Left colon (tissue), 2 donors: ENCODE measurements around the gene ABCA1. TPM values are rescaled to one million over a fixed set of nuclear protein-coding genes. Genes with fewer than 3 reads are reported as not detected.

Experiments used
- ATAC-seq: fragments of 200-7000 bp; cut with Tn5 transposase; one replicate; pipeline ENCODE4 v1.9.1; 2020; ENCODE audit warnings: mild to moderate bottlenecking, moderate library complexity
- DNase-seq, 2 donors: peaks; one replicate each; pipeline ENCODE4 v3.0.0-alpha.2; 2020
- intact Hi-C, 2 donors: fragments of 100-400 bp; cut with DNase I in 1 of 2; cut with micrococcal nuclease in 1 of 2; formaldehyde crosslinking; loops; one replicate each; pipeline versions ENCODE4 v1.11.2 to v1.14.0; 2022; cut with DNase I, micrococcal nuclease
- total RNA-seq, 2 donors: library from RNA; stranded (reverse); fragmentation: NEBNext Ultra II Directional; extraction: Animal tissue kit (Norgen Biotek cat#: 25700); gene quantifications; one replicate each; pipeline ENCODE4 v1.2.1, GENCODE V29; 2021
- donor health status: DM: no; HTN: no; CAD: no.
- donor health status: DM: yes; HTN: yes; CAD: no.

Gene ABCA1
- total RNA-seq, 2 donors from 2014 or later: 11.8 to 44.5 TPM

DNA sequence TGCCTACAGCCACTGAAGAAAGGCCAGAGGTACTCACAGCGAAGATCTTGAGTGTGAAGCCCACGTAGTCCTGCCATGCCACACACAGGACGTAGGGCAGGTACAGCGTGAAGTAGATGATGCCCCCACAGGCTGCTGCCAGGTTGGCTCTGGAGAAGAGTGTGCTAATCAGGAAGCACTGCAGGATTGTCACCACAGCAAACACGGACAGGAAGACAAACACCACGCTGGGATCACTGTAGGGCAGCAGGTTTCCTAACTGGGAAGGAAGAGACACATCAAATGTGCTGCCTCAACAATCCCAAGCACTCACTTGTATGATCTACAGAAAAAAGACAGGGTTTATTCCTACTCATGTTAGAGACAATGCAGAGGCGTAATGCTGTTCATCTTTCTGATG lies 101.0 kb downstream of the ABCA1 start:
- no peak for ATAC-seq
- DNase-seq: no peak
- intact Hi-C loops: no loop called here

DNA sequence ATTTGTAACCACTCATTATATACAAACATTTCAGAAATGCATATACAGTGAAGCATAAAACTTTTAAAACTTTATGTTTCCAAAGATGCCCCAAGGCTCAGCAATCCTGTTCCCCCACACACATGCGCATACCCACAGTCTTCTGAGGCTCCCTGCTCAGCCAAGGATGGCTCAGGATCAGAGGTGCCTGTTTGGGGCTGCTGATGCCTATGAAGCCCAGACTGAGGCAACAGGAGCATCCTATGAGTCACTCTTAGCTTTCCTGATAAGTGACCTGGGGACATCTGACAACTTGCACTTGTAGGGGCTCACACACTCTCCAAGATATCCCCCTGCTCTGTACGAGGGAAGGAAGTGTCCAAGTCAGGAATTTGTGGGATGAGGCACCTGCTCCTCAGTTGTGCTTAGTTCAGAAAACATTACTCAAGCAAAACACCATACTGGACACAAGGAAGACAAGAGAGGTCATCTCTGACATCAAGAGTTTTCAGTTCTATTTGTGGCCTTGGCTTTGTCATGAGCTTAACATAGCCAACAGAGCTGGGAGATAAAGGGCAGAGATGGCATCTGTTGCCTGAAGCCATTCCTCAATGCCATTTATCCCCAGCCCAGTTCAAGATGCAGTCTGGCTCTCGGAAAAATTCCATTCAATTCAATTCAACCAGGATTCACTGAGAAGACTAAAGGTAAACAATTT lies 101.7 kb downstream of the ABCA1 start:
- DNase-seq (no peak), ATAC-seq (no peak)
- intact Hi-C loops: no loop called here

DNA sequence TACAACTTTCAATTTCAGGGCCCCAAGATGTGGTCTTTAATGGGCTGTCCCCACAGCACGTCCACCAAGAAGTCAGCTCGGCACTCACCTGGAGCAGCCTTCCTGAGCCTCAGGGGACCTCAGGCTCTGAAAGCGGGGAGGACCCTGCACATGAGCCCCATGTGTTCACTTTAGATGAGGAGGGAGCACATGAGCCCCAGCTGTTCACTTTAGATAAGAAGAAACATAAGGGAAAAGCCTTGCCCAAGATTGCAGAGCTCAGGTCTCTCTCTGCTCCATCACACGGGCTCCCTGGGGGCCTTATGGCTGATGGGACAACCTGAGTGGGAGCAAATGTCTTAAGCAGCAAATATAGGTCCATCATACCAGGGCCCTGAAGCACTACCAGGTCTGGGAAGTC lies 107.6 kb downstream of the ABCA1 start:
- no peak for DNase-seq
- intact Hi-C loops: no loop called here
- ATAC-seq: no peak

DNA sequence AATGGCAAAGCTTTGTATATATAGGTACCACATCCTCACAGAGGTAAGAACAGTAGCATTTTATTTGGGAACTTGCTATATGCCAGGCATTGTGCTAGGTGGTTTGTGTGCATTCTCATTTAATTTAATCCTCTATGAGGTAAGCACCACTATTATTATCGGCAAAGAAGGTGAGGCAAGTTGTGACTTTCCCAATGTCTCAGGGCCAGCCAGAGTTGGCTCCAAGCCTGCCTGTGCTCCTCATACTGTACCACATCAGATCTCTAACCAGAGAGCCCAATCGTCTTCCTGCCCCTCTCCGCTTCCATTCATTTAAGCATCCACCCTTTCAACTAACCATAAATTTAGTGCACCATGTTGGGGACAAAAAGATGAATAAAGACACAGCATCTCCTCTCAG lies 108.9 kb downstream of the ABCA1 start:
- no peak for DNase-seq
- ATAC-seq: no peak
- intact Hi-C loops: no loop called here

DNA sequence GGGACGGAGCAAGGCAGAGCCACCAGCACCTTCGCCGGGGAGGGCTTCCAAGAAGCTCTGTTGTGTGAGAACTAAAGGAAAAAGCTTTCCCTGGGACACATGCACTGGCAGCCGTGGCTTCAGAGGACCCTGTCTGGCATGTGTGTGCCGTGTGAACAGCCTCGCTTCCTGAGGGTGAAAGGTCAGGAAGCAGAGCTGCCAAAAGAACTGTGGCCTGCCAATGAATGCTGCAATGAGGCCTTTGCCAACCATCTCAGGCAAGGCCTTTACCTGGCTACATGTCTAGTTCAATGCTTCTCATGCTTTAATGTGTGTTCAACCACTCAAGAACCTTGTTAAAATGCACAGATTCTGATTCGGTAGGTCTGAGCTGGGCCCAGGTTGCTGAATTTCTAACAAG lies 110.5 kb downstream of the ABCA1 start:
- intact Hi-C loops: no loop called here
- no peak for ATAC-seq
- no peak for DNase-seq

DNA sequence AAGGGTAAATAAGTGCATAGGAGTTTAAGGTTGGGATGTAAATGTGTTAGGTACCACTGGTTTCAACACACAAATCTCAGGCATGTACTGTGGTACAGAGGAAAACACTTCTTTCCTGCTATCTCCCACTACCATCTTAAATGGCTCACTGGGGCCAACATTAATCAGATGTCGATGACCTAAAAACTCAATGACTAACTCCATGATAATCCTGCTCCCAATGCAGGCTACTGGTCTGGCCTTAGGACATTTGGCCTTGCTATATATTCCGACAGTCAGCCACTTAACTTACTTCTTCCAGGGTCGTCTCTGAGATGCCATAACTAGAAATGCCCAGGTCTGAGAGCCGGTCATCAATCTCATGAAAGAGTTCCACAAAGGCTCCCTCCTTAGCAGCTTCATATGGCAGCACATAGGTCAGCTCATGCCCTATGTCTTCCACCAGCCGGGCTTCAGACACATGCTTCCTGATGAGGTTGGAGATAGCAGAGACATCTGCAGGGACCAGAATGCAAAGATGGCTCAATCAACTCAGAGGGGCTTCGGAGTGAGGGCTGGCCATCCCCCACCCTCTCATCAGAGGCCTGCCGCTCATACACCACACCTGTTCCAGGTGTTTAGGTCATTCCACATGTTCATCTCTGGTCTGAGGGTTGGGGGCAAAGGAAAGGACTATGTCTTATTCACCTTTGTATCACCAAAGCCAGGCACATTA lies 111.9 kb downstream of the ABCA1 start:
- no peak for ATAC-seq

DNA sequence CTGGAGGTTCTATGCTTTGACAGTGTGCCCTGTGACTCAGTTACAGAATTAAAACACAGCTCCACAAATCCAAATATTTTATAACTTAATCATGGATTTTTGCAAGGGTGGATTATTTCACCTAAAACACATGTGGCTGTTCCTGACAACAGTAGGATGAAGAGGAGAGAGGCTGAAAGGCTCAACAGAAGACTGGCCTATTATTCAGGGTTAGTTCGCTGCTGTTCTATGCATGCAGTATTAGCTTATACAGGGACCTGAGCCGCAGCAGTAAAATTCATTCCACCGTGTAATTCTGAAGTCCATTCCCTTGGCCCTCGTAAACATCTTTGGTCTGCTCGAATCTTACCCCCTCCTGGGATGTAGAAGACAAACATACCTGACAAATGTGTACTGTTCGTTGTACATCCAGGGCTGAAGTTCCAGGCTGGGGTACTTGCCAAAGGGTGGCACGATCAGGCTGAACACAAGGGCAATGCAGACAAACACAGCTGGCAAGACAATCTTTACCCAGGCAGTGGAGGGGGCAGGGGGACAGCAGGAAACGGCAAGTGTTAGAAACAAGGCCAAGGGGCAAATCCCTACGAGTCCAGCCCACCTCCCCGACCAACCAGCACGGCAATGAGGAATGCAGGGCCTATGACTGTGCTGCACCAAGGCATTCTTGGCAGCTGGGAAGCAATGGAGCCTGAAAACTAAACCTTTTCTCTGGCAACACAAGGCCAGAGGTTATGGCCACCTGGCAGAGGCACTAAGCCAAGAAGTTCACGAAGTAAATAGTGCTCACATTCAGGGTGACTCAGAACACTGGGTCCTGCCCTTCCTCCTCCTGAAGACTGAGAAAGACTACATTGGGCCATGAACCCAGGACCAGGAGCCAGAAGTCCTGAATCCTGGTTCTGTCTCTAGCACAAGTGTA lies 117.3 kb downstream of the ABCA1 start:
- intact Hi-C loops: no loop called here
- peak; percentile 40 to 44 for DNase-seq
- peak; percentile 89 for ATAC-seq

More for the DNA sequence above, 111.9 kb downstream of the ABCA1 start:
- intact Hi-C loops: no loop called here
- no peak for DNase-seq

DNA sequence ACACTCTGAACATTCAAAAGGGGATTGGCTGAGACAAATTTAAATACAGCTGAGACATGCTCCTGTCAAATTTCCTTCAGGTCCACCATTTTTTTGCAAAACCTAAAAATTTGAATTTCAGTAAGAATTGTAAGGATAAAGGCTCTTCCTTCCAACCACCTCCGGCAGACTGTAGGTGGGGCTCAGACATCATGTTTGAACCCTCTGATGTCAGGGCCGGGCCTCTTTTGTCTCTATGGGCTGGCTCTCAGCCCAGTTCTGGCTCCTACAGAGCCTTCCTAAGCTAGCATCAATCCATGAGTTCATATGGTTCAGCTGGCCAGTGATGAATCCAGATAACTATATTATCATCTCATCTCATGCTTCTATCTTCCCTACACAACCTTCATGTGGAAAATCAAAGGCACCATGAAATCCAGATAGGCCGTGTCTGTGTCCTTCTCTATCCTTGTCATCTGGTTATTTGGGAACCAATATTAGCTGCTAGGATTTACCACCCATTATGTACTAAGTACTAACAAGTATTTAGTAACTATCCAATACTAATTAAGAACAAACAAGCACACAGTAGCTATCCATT lies 119.8 kb downstream of the ABCA1 start:
- no peak for DNase-seq

DNA sequence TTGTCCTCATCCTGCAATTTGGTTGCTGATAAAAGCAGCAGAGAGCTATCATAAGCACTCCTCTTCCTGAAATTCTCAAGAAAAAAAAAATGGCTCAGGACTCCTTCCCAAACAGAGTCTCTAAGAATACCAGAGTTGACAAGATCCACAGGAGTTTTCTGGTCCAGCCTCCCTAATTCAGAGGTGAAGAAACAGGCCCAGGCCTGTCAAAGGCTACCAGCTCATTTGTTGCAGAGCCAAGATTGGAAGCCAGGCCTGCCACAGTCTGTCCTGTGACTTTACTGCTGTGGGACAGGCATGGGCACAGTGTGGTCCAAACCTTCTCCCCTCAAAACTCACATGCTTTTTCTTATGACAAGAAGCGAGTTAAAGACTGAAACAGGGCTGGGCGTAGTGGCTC lies 122.5 kb downstream of the ABCA1 start:
- no peak for ATAC-seq
- intact Hi-C loops: no loop called here

More for the DNA sequence above, 119.8 kb downstream of the ABCA1 start:
- intact Hi-C loops: no loop called here
- no peak for ATAC-seq

DNA sequence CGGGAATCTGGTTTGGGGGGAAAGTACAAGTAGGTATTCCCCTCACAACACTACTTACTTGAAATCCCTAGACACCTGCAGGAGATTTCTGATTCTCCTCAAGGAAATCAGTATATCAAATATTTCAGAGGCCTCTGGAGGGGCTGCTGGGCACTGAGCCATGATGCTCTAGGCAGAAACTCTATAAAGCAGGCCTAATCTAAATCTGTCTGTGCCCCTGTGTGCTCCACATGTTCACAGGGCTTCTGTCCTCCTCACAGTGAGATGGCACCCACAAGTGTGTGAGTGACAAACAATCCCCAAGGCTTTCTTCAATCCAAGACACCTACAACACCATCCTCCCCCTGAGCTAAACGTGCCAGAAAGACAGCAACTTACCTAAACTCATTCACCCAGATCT lies 125.0 kb downstream of the ABCA1 start:
- DNase-seq (no peak), ATAC-seq (no peak)
- intact Hi-C loops: no loop called here

More for the DNA sequence above, 122.5 kb downstream of the ABCA1 start:
- DNase-seq: no peak

DNA sequence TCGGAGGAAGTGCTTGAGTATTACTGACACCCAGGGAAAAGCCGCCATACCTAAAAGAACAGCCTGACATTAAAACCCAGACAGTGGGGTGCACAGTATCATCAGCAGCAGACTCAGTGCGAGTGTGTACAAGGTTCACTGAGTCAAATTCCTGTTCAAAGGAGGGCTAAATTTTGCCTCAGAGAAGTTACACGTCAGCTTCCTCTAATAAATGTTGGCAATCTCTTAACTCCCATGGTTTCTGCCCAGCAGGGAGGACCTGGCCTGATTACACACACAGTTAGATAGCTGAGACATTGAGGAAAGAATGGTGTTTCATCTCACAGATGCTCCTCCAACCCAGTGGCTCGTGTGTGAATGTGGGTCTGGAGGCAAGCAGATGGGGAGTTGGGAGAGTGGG lies 125.8 kb downstream of the ABCA1 start:
- ATAC-seq (no peak), DNase-seq (no peak)
- intact Hi-C loops: no loop called here

DNA sequence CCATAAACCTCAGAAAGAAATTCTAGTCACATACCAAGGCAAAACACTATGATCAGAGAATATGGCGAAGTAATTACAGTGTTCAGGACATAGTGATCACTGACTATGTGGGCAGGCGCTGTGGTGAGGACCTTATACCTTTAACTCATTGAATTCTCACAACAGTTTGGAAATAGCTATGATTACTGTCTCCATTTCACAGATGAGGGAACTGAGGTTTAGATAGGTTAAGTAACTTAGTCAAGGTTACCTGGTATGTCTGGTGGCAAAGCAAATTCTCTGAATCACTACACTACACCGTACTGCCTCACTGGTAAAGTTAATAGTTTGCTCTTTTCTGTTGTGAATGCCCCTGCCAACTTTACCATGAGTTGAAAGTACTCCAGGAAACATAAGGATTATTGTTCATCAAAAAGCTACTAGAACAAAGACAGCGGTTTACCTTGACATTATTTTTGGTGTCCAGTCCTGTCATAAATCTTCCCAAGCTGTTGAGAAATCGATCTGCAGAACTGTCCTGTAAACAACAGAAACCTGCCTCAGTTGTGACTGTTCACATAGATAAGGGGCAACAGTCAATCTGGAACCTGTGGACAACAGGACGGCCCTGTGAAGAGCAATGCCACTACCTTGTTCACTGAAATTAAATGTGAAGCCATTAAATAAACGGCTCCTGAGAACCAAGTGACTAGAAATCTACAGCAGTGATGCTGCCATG lies 127.7 kb downstream of the ABCA1 start:
- DNase-seq (no peak), ATAC-seq (no peak)
- intact Hi-C loops: no loop called here

DNA sequence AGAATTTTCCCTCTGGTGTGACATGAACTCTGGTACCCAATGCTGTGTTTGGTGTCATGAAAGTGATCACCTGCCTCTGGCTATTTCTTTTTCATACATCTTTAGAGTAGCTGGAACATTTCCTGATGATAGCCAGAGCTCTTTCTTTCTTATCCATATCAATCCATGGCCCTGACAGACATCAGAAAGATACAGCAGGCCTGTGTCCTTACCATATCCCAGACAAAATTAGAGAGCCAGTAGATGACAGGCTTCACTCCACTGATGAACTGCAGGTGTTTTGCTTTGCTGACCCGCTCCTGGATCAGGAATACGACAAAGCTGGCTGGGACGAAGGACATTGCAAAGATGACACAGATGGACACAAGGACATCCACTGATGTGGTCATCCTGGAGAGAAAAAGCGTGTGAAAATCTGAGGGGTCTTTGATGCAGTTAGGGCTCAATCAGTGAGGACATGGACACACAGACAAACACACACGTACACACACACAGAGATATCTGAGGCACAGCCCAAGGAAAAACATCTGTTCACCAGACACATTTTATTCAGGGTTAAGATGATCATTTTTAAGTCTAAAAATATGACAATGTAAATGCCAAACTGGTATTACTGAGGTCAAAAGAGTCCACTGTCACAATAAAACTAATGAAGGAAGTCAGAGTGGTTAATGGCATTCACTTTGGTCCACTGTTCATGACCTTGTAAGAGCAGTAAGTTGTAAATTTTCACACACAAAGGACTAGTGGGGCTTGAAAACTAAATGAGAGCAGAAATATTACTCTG lies 129.6 kb downstream of the ABCA1 start:
- intact Hi-C loops: no loop called here
- DNase-seq: no peak
- ATAC-seq: no peak

DNA sequence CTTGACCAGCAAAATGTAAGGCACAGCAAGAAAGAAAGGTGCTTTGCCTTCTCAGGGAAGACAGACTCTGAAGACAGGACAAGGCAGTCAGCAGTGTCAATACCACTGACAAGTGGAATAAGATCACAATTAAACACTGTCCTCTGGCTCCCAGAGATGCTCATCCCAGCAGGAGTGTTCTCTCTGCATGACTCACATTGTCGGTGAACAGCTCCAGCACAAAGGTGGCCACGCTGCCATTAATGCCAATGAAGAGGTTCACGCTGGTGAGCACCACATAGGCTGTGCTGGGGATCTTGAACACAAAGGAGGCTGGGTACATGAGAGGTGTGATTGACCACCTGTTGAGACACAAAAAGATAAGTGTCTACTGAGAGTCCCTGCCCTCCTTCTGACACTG lies 132.1 kb downstream of the ABCA1 start:
- ATAC-seq (no peak), DNase-seq (no peak)
- intact Hi-C loops: no loop called here

DNA sequence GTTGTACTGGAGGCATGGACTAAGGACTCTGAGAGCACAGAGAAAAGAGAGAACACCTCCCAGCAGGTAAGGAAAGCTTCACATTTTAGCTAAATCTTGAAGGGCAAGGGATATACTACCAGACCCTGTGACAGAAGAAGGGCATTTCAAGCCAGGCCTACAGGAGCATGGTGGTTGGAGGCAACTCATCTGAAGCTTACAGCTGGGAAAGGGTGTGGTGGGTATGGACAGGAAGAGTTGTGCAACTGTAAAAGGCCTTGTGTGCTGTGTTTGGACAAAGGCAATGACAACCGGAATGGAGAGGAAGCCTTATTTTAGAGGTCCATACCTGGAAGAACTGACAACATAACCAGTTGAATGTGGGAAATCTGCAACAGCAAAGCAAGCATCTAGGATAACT lies 132.9 kb downstream of the ABCA1 start:
- DNase-seq (no peak), ATAC-seq (no peak)
- intact Hi-C loops: no loop called here

DNA sequence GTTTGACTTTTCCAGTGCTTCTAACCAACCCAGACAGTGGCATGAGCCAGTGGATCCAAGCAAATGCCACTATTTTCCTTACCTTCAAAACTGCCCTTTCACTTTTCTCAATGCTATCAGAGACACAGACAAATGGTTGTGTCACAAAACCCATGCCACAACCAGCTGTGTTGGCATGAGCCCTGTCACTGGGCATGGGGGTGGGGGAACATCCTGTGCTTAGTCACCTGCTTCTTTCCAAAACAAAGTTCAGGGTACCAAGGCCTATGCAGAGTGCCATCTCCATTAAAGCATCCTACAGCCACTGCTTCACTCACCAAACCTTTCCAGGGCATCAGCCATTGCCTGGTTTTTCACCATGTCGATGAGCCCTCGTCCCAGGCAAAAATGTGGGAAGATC lies 133.9 kb downstream of the ABCA1 start:
- ATAC-seq (no peak), DNase-seq (no peak)
- intact Hi-C loops: no loop called here

DNA sequence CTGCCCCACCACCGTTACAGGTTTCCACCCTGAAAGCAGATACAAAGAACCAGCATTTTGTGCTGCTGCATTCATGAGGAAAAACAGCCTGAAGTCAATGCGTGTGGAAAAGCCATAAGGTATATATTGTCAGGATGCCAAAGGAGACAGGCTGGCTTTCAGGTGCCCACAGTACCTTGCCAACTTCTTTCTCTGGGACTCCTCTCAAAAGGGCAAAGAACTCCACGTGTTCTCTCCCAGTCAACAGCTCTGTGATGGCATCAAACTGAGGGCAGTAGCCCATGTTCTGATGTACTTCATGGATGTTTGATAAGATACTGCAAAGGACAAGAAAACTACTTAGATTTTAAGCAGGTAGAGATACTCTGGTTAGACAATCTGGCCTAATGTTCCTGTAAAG lies 139.7 kb downstream of the ABCA1 start:
- no peak for ATAC-seq
- no peak for DNase-seq
- intact Hi-C loops: no loop called here
